Measurements from ENCODE around the gene ERBB4. TPM values are rescaled to one million over a fixed set of nuclear protein-coding genes. Genes with fewer than 3 reads are reported as not detected.
"Not testable (repeated sequence)": the region's sequence is repeated elsewhere in the genome, so short reads cannot be mapped to it uniquely, and the experiment has no call there.

The ERBB4 gene
- total RNA-seq, 1 donor from 2014 or later, result 2.2 TPM

GRCh38 chr2:211730215-211730614, 808.4 kb downstream of the ERBB4 start:
- no peak for DNase-seq (ENCODE audit: low read depth)
- no peak for TF ChIP-seq CTCF (conservative IDR thresholded peaks at IDR 0.05; ENCODE audit: low read depth, low read length)
- H3K4me3 ChIP-seq (ENCODE audit: low read depth, low read length), result no peak overlapping the region

GRCh38 chr2:211729433-211729832, 809.2 kb downstream of the ERBB4 start:
- no peak for TF ChIP-seq CTCF (conservative IDR thresholded peaks at IDR 0.05; ENCODE audit: low read depth, low read length)
- no peak for DNase-seq (ENCODE audit: low read depth)
- H3K4me3 ChIP-seq (ENCODE audit: low read depth, low read length), result no peak overlapping the region

GRCh38 chr2:211724933-211725332, 813.7 kb downstream of the ERBB4 start:
- no peak overlapping the region for H3K4me3 ChIP-seq (ENCODE audit: low read depth, low read length)
- TF ChIP-seq CTCF (conservative IDR thresholded peaks at IDR 0.05; ENCODE audit: low read depth, low read length), result no peak
- DNase-seq (ENCODE audit: low read depth), result no peak

- no peak overlapping the region for H3K4me3 ChIP-seq (ENCODE audit: low read depth, low read length)
- TF ChIP-seq CTCF (conservative IDR thresholded peaks at IDR 0.05; ENCODE audit: low read depth, low read length), result no peak
- DNase-seq (ENCODE audit: low read depth), result no peak
These were observed 815.2 kb downstream of the ERBB4 start for GRCh38 chr2:211723398-211723797.

- DNase-seq (ENCODE audit: low read depth), result no peak
- no peak overlapping the region for H3K4me3 ChIP-seq (ENCODE audit: low read depth, low read length)
- no peak for TF ChIP-seq CTCF (conservative IDR thresholded peaks at IDR 0.05; ENCODE audit: low read depth, low read length)
These were observed 815.7 kb downstream of the ERBB4 start for GRCh38 chr2:211722928-211723327.

- H3K4me3 ChIP-seq (ENCODE audit: low read depth, low read length); DNase-seq (ENCODE audit: low read depth): not testable (repeated sequence)
These were observed 816.7 kb downstream of the ERBB4 start for GRCh38 chr2:211721874-211722273.

- H3K4me3 ChIP-seq (ENCODE audit: low read depth, low read length), result no peak overlapping the region
- no peak for TF ChIP-seq CTCF (conservative IDR thresholded peaks at IDR 0.05; ENCODE audit: low read depth, low read length)
- DNase-seq (ENCODE audit: low read depth), result no peak
These were observed 829.2 kb downstream of the ERBB4 start for GRCh38 chr2:211709389-211709788.

GRCh38 chr2:211692689-211693088, 845.9 kb downstream of the ERBB4 start:
- no peak overlapping the region for H3K4me3 ChIP-seq (ENCODE audit: low read depth, low read length)
- TF ChIP-seq CTCF (conservative IDR thresholded peaks at IDR 0.05; ENCODE audit: low read depth, low read length), result no peak
- DNase-seq (ENCODE audit: low read depth), result no peak
